Mucosa of rectum (tissue), 2 donors: ENCODE measurements around the gene PARD3.
"Not testable (repeated sequence)": the region's sequence is repeated elsewhere in the genome, so short reads cannot be mapped to it uniquely, and the experiment has no call there.

ENCODE experiments used
- H3K27ac ChIP-seq, 2 donors: one replicate each; pipeline ENCODE4 v1.7.0; 2013; ENCODE audit warnings: inconsistent platforms in 2 of 2, low read depth in 2 of 2, low read length in 2 of 2
- H3K27me3 ChIP-seq, 2 donors: one replicate each; pipeline ENCODE4 v1.7.0; 2013; ENCODE audit warnings: low read length in 2 of 2; ENCODE audit not compliant: control insufficient read depth in 2 of 2, insufficient read depth in 2 of 2
- H3K36me3 ChIP-seq, 2 donors: one replicate each; pipeline ENCODE4 v1.7.0; 2013; ENCODE audit warnings: low read length in 2 of 2; ENCODE audit not compliant: control insufficient read depth in 2 of 2, insufficient read depth in 2 of 2
- H3K4me1 ChIP-seq, 2 donors: one replicate each; pipeline ENCODE4 v1.7.0; 2013; ENCODE audit warnings: low read length in 2 of 2, mild to moderate bottlenecking in 1 of 2; ENCODE audit not compliant: control insufficient read depth in 2 of 2, insufficient read depth in 2 of 2
- H3K4me3 ChIP-seq, 2 donors: one replicate each; pipeline ENCODE4 v1.7.0; 2013; ENCODE audit warnings: low read length in 2 of 2
- H3K9ac ChIP-seq, 2 donors: one replicate each; pipeline ENCODE4 v1.7.0; 2013; ENCODE audit warnings: low read length in 2 of 2, low read depth in 1 of 2, mild to moderate bottlenecking in 1 of 2
- H3K9me3 ChIP-seq, 2 donors: one replicate each; pipeline ENCODE4 v1.7.0; 2013; ENCODE audit warnings: low read length in 2 of 2; ENCODE audit not compliant: control insufficient read depth in 2 of 2
- donor health status: healthy.
- donor health status: Normal muscosa, but diverticular disease.

PARD3 gene

DNA sequence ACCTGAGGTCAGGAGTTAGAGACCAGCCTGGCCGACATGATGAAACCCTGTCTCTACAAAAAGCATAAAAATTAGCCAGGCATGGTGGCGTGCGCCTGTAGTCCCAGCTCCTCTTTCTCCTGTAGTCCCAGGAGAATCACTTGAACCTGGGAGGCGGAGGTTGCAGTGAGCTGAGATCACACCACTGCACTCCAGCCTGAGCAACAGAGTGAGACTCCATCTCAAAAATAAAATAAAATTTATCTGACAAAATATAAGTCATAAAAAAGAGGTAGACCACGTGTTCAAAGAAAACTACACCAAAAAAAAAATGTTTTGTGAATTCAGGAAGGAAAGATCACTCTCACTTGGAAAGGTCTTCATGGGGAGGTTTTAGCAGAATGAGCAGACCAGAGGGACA, 114.3 kb downstream of the PARD3 start:
- H3K4me1 ChIP-seq, H3K36me3 ChIP-seq, H3K9ac ChIP-seq, H3K4me3 ChIP-seq, H3K27ac ChIP-seq, H3K27me3 ChIP-seq, H3K9me3 ChIP-seq: not testable (repeated sequence)

DNA sequence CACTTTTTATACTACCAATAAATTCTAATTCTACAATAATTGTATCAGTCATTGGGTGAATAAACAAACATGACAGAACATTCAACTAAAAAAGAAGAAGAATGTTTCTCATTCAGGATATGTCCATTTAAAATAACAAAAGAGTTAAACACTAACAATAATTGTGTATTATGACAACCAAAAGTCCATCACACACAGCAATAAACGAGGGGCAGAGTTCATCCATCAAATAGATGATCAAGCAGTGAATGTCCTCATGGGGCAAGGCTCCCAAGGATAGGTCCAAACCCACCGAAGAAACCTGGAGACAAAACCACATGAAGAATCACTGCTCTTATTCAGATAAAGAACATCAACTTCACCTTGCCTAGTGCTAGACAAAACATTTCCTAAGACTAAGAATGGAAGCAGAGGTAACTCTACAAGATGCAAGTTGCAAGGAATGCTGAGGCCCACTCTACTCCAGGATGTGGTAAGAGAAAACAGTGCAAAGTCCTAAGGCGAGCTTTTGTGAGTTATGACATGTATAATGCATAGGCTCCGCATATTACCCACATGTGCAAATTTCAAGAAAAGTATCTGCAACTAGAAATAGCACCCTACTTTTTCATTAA, 115.1 kb downstream of the PARD3 start:
- Histone ChIP-seq H3K9me3 (no peaks in the 10 kb centered on the region), H3K36me3 (no peaks in the 10 kb centered on the region), H3K9ac (no peak overlapping the region), H3K4me3 (no peak overlapping the region), H3K27me3 (no peaks in the 10 kb centered on the region), H3K27ac (no peak overlapping the region), H3K4me1 (peaks cover 3 to 4% of the 10 kb centered on the region in 2 donors)

DNA sequence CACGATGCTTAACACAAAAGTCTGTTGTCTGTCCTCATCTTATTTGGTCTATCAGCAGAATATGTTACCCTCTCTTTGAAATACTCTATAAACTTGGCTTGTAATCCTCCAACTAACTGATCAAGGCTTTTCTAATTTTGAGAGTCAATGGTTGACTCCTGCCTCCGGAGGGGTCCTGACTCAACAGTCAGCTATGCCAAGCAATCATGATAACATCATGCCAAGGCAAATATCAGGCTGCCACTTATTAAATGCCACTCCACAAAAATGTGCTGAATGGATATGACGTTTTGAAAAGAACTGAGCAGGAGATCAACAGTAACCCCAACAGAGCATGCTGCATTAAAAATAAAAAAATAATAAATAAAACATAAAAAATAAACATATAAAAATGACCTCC, 116.1 kb downstream of the PARD3 start:
- Histone ChIP-seq H3K27ac (no peak overlapping the region), H3K36me3 (no peaks in the 10 kb centered on the region), H3K9me3 (no peaks in the 10 kb centered on the region), H3K4me1 (peaks cover 3 to 4% of the 10 kb centered on the region in 2 donors), H3K9ac (no peak overlapping the region), H3K4me3 (no peak overlapping the region), H3K27me3 (no peaks in the 10 kb centered on the region)

DNA sequence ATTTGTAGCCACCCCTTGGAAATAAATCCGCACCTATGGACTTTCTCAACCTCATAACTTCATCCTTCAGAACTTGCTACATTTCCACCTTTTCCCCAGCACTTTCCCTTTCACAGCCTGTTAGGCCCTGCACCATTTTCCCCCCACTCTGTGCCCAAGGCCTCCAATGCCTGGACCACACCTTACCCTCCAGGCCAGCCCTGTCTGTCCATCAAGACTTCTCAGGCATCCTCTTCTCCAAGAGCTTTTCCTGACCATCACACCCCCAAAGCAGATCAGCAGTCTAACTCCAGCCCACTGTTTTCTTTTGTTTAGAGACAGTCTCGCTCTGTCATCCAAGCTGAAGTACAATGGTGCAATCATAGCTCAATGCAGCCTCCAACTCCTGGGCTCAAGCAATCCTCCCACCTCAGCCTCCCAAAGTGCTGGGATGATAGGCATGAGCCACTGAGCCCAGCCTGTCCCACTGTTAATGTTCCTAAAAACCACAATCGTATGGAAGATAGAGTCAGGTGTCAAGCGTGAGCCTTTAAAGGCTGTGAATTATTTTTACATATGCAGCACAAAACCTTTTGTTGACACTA, 116.8 kb downstream of the PARD3 start:
- Histone ChIP-seq H3K36me3 (no peaks in the 10 kb centered on the region), H3K9ac (no peak overlapping the region), H3K9me3 (no peaks in the 10 kb centered on the region), H3K27ac (no peak overlapping the region), H3K27me3 (no peaks in the 10 kb centered on the region), H3K4me1 (peaks cover 3 to 4% of the 10 kb centered on the region in 2 donors), H3K4me3 (no peak overlapping the region)

DNA sequence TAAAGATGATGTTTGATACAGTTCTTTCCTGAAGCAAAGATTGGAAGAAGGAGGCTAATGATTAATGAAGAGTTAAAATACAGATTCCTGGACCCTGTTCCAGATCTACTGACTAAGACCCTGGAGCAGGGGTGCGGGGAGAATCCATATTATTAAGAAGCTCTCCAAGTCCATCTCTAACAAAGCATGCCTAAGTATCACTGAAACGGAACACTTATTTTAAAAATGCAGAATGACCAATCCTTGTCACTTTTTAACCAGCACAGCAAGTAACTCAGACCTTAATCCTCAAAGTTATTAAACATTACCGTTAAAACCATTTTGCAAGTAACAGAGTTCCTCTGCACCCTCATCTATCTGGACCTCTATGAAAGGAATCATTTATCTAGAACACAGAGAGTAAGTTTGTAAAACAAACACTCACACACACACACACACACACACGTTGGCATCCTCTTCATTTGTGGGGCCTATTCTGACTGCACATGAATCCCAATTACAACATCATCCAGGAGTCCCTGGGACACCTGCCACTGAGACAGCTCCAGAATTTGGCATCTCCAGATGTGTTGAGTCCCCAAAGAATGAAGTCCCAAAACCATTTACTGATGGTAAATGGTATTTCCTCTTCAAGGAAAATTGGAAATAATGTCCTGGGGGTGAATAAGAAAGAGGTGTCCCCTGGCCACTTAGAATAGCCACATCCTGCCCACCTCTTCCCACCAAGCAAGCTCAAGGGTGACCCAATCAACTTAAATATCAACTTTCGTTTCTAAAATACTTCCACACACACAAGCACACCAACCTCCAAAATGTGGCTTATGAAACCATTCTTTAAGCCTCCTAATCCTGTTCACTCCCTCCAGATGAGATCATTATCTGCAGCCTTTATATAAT, 117.5 kb downstream of the PARD3 start:
- no peaks in the 10 kb centered on the region for H3K9me3 ChIP-seq
- no peaks in the 10 kb centered on the region for H3K27me3 ChIP-seq
- no peaks in the 10 kb centered on the region for H3K36me3 ChIP-seq
- no peak overlapping the region for H3K9ac ChIP-seq
- H3K27ac ChIP-seq = no peak overlapping the region
- no peak overlapping the region for H3K4me3 ChIP-seq
- H3K4me1 ChIP-seq = peaks cover 3 to 4% of the 10 kb centered on the region in 2 donors

DNA sequence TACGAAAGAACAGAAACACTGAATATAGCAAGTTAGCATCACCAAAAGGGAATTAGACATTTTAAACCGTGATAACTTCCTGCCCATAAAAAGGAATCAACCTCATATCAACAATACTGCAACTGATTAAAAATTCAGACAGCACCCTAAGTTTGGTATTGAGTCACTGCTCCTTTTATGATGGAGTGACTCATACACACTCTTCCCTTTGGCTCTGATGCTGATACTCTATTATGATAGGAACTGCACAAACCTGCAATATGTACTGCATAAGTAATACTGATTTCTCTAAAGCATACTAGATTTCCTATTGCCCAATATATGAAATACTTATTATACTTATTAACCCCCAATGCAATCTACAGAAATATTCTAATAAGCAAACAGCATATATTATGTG, 118.7 kb downstream of the PARD3 start:
- Histone ChIP-seq H3K27me3 (no peaks in the 10 kb centered on the region), H3K36me3 (no peaks in the 10 kb centered on the region), H3K4me3 (no peak overlapping the region), H3K9me3 (no peaks in the 10 kb centered on the region), H3K4me1 (peaks cover 3 to 4% of the 10 kb centered on the region in 2 donors), H3K27ac (no peak overlapping the region), H3K9ac (no peak overlapping the region)

DNA sequence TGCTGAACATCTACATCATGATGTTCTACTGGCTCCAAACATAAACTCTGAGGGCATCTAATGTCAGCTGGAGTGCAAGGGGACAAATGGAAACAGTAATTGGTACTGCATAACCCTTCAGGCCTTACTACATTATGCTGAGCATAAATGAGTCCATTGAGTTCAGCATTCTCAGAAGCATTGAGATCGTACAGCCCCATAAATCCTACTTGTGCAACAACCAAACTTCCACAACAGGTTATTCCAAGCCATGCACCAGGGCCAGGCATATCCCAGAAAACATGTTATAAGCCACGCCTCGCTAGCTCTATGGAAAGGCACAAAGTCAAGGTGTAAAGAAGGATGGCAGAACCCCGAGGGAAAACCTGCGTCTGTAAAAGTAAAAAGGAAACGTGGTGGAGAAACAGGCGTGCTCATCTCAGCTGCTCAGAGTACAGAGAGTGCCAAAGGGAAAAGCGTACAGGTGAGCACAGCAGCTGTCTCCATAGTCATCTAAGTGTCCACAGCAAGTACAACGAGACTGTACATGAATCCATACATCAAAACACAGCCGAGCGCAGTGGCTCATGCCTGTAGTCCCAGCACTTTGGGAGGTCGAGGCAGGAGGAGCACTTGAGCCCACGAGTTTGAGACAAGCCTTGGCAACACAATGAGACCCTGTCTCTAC, 124.6 kb downstream of the PARD3 start:
- H3K9ac ChIP-seq = no peak overlapping the region
- H3K27ac ChIP-seq = no peak overlapping the region
- H3K27me3 ChIP-seq = no peaks in the 10 kb centered on the region
- H3K4me3 ChIP-seq = no peak overlapping the region
- H3K36me3 ChIP-seq = no peaks in the 10 kb centered on the region
- H3K9me3 ChIP-seq = no peaks in the 10 kb centered on the region
- peaks cover 0 to 2% of the 10 kb centered on the region in 2 donors for H3K4me1 ChIP-seq

DNA sequence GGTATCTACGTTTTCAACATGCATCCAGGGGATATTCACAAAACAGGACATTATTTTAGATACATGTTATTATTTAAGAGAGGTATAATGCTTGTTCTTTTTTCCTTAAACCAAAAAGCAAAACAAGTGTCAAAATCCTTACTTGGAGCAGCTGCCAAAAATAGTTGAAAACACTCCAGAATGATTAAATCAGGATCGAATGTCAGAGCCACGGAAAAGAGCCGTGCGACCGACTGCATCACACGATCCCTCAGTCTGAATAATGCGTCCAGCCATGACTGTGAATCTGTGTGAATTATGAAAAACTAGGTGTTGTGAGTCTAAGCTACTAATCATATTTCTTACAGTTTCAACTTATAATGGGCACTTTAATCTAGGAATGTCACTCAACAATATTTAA, 126.0 kb downstream of the PARD3 start:
- no peak overlapping the region for H3K4me3 ChIP-seq
- no peaks in the 10 kb centered on the region for H3K27me3 ChIP-seq
- no peak overlapping the region for H3K9ac ChIP-seq
- no peaks in the 10 kb centered on the region for H3K9me3 ChIP-seq
- peaks cover 0 to 2% of the 10 kb centered on the region in 2 donors for H3K4me1 ChIP-seq
- H3K27ac ChIP-seq = no peak overlapping the region
- H3K36me3 ChIP-seq = no peaks in the 10 kb centered on the region

DNA sequence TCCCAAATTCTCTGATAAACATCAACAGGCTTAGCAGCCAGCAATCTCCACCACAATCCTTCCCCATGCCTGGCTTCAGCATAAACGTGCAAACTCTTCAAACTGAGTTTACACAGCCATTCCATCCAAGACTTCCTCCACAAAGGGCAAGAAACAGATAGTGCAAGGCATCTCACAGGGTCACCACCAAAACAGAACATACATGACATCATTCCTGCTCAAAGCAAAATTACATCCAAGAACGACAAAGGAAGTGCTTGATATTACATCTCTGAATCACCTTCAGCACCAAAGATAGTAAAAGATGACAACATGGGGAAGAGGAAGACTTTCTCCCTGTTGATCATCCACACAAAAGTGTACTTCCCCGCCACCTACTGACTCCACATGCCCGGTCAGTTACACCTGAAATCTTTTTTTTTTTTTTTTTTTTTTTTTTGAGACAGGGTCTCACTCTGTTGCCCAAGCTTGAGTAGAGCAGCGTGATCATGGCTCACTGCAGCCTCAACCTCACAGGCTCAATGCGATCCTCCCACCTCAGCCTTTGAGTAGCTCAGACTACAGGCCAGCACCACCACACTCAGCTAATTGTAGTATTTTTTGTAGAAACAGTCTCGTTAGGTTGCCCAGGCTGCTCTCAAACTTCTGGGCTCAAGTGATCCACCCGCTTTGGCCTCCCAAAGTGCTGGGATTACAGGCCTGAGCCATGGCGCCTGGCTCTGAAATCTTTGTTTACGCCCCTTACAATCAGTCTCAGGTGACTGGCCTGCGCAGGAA, 127.5 kb downstream of the PARD3 start:
- H3K27ac ChIP-seq = no peak overlapping the region
- H3K4me3 ChIP-seq = no peak overlapping the region
- no peaks in the 10 kb centered on the region for H3K36me3 ChIP-seq
- H3K27me3 ChIP-seq = no peaks in the 10 kb centered on the region
- no peak overlapping the region for H3K9ac ChIP-seq
- no peaks in the 10 kb centered on the region for H3K9me3 ChIP-seq
- H3K4me1 ChIP-seq = peaks cover 0 to 2% of the 10 kb centered on the region in 2 donors
